IPS DF 19.7 (cell line): ENCODE measurements around the gene ZBTB40.

Source experiments
- DNase-seq: peaks from one replicate; pipeline ENCODE4 v3.0.0-alpha.2; 2013; ENCODE audit warnings: low read depth, low spot score

Gene ZBTB40

GRCh38 chr1:22553991-22554522 lies 102.4 kb downstream of the ZBTB40 start:
- DNase-seq: no peak

GRCh38 chr1:22555371-22555656 lies 103.7 kb downstream of the ZBTB40 start:
- DNase-seq: no peak

DNA sequence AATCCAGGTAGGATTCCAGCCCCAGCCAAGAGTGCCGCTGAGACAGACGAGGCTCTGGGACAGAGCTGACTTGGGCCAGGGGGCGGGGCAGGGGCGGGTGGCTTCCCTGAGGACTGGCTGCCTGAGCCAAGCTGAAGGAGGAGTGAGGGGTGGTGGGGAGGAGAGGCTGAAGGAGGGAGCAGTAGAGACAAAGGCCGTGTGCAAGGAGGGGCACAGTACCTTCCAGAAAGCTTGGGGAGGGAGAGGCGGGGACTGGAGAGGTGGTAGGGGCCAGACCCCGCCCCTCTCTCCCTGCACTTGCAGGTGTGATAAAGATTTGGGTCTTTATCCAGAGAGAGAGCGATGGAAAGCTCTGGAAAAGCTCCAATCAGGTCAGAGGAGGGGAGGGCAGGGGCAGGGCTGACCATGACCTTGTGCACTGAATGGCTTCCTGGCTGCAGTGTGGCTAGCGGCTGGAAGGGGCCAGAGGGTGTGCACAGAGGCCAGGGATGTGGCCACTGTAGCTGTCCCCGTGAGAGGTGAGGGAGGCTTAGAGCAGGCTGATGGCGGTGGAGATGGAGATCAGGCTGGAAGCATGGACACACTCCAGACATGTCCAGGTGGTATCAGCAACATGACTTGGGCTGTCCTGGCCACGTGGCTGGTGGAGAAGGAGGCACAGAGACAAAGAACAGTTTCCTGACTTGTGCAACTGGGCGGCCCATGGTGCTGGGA lies 104.9 kb downstream of the ZBTB40 start:
- peak; percentile 71 for DNase-seq

- no peak for DNase-seq
Measured at GRCh38 chr1:22557341-22557950, 105.8 kb downstream of the ZBTB40 start.

DNA sequence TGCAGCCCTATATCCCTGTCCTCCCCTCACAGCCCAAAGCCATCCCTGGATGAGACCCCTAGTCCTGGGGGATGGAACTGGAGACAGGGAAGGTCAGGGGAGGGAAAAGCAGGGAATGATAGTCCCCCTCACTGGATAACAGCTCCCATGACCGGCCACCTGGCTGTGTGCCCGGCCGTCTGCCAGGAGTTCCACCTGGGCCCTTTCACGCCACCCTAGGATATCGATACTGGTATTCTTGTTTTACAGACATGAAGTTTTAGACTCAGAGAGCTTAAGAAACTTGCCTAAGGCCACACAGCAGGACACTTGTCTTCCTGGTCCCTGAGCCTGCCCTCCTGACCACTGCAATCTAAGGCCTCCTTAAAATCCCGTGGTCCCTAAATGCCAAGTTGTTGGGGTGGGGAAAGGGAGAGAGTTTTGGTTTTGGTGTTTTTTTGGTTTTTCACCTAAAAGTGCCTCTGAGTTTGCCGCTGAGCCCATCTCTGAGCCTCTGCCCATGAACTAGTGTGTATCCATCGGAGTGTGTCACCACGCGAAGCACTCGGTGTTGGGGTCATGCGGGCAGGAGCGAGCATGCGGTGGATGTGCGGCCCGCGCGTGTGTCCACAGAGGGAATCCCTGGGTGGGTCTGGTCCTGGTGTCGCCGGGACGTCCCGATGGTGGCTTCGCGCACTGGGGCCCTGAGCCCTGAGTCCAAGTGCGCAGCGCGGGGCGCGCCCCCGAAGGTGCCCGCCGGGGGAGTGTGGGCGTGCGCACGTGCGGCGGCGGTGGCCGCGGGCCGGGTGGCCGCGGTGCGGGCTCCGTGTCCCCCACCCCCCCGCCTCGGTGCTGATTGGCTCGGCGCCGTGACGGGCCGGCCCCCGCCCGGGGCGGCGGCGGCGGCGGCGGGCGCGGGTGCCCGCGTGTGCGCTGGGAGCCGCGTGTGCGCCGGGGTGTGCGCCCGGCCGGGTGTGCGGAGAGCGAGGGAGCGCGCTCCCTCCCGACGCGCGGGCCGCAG lies 111.2 kb downstream of the ZBTB40 start, which contains the start of gene EPHA8:
Gene EPHA8, plus strand, starts transcription at position 906 of the 1,000 bp plus-strand sequence. CDS start 147 bp downstream, outside the sequence.
- no peak for DNase-seq

DNA sequence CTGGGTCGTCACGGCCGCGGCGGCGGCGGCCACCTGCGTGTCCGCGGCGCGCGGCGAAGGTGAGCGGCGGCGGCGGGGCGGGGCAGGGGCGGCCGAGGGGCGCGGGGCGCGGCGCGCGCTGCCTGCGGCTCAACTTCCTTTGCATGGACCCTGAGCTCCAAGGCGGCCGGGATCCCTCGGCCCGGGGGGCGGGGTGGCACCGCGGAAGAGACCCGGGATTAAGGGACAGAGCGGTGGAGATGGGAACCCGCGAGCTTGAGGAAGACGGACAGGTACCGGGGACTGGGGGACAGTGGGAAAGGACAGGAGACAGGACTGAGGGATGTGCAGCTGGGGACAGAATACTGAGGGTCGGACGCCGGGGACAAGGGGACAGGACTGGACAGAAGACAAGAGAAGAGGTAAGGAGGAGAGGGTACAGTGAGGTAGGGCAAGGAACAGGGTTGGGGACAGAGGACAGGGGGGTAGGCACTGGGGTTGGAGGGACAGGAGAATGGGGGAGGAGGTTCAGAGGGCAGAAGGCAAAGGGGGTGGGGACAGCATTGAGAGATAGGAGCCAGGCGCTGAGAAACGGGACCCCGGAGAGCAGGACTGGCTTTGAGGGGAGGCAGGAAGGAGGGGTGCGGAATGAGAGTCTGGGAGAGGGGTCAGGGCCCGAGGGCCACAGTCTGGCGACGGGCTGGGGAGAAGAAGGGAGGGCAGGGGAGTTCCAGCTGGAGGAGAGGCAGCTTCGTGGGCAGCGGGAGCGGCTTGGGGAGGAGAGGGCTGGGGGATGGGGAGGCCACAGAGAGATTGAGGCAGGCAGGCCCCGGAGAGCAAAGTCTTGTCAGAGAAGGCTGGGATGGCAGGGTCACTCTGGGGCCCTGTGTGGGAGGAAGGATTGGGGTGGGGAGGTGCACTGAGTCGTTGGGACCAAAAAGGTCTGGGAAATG lies 112.3 kb downstream of the ZBTB40 start:
- no peak for DNase-seq

- no peak for DNase-seq
Measured at GRCh38 chr1:22566161-22566560, 114.5 kb downstream of the ZBTB40 start.

GRCh38 chr1:22567197-22567596 lies 115.5 kb downstream of the ZBTB40 start:
- no peak for DNase-seq

GRCh38 chr1:22567994-22568393 lies 116.3 kb downstream of the ZBTB40 start:
- DNase-seq: no peak

DNA sequence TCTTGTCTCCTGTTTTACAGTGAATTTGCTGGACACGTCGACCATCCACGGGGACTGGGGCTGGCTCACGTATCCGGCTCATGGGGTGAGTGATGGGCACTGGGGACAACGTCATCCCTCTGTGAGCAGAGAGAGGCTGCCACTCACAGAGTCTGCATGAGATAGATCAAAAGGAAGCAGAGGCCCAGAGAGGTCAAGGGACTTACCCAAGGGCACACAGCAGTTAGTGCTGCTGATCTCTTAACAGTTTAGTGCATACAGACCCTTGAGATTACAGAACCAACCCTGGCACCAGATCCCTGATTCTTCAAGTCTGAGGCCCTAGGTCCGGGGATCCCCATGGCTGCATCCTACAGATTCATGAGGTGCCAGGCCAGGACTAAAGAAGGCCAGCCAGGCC lies 117.6 kb downstream of the ZBTB40 start:
- no peak for DNase-seq

DNA sequence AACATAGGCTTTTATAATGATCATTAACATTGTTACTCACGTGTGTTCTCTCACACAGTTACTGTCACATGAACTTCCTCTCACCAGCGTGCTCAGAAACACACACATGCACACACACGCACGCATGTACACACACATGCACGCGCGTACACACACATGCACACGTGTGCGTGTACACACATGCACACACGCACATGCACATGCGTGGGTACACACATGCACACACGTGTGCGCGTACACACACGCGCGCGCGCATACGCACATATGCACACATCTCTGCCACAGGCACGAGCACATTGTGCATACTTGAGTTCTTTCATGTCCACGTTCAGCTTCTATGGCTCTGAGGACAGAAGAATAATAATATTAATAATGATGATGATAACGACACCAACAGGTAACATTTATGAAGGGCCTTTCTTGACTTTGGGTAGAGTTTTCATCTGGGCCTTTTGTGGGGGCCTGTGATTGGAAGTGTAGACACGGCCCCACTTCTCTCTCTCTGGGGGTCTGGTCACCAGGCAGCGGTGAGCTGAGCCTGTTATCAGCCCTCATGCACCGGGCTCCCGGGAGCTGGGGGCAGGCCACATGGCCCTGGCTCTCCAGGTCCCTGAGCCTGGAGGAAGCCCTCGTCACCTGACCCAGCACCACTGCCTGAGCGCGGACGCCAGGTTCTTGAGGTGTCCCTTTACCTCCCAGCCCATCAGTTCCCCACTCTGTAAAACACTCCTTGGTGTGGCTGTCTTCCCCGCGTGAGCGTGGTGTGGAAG lies 118.7 kb downstream of the ZBTB40 start:
- no peak for DNase-seq

DNA sequence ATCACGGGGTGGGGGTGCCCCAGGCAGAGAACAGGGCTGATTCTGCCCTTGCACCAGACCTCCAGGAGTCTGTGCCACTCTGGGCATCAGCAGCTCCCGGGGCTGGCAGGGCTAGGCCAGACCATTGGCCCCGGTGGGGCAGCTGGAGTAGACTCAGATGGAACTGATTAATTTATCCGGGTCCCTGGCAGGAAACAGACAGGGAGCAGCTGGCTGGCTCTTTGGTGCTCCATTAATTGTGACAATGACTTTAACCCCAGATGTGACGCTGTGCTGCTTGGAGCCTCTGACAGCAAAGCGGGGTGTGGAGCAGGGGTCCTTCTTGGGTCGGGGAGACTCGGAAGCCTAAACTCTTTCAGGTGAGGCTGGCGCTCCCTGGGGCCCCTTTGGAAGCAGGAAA lies 121.2 kb downstream of the ZBTB40 start:
- no peak for DNase-seq

GRCh38 chr1:22573237-22573636 lies 121.6 kb downstream of the ZBTB40 start:
- DNase-seq: no peak

DNA sequence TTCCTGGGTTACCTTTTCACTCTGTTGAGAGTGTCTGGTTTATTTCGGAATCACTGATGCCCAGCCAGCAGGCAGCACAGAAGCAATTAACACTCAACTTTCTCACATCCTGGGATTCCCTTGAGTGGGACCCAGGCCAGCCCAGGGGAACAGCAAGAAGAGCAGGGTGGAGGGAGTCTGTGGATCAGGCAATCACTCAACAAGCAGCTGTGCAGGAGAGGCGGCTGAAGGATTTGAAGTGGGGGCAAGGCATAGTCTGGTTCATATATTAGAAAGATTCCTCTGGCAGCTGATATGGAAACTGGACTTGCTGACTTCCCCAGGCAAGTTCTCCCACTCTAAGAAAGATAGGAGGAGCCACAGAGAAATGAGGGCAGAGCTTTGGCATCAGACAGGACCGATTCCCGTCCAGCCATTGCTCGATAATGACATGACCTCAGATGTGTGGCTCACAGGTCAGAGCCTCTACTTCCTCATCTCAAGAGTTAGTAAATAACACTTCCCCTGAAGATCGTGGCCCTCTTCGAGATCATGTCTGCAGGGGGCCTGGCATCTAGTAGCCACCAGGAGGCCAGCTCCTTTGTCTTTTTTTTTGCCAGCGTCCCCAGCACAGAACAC lies 124.0 kb downstream of the ZBTB40 start:
- no peak for DNase-seq

DNA sequence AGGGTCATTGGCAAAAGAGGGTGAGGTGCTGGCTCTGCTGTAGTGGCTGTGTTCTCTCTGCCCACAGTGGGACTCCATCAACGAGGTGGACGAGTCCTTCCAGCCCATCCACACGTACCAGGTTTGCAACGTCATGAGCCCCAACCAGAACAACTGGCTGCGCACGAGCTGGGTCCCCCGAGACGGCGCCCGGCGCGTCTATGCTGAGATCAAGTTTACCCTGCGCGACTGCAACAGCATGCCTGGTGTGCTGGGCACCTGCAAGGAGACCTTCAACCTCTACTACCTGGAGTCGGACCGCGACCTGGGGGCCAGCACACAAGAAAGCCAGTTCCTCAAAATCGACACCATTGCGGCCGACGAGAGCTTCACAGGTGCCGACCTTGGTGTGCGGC lies 124.5 kb downstream of the ZBTB40 start:
- no peak for DNase-seq

GRCh38 chr1:22576617-22577016 lies 125.0 kb downstream of the ZBTB40 start:
- DNase-seq: no peak

DNA sequence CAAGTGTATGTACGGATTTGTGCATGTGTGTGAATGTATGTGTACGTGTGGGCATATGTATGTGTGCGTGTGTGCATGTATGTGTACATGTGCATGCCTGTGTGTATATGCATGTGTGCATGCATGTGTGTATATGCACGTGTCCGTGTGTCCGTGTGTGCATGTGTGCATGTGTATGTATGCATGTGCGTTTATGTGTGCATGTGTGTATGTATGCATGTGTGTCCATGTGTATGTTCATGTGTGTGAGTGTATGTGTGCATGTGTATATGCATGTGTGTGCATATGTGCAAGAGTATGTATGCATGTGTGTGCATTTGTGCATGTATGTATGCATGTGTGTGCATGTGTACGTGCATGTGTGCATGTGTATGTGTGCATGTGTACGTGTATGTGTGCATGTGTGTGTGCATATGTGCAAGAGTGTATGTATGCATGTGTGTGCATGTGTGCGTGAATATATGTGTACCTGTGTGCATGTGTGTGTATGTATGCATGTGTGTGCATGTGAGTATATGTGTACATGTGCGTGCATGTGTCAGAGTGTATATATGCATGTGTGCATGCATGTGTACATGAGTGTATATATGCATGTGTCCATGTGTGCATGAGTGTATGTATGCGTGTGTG lies 127.2 kb downstream of the ZBTB40 start:
- DNase-seq: no peak

DNA sequence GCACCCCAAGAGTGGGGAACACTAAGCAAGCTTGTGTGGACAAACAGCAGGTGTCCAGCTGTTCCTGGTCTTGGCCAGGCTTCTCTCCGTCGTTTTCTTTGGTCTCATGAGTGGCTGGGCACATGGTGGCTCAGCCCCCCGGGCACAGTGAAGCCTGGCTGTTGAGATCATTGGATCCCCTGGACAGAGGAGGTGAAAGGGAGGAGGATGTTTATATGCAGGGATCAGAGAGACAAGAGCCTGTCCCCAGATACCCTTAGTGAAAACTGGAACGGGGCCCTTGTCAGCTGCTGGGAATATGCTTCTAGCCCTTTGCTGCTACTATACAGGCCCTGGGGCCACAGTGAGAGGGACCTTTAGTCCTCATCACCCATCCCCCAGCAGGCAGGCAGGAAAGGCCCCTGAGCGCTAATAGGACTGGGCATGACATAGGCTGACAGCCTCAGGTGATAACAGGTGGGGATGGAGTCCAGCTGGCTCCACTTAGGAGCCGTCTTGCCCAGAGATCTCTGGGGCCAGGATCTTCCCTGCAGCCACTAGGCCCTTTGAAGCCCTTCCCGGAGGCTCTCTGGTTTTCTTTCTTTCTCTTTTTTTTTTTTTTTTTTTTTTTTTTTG lies 128.0 kb downstream of the ZBTB40 start:
- no peak for DNase-seq
